Measurements from ENCODE around the gene GPR18. TPM values are rescaled to one million over a fixed set of nuclear protein-coding genes. Genes with fewer than 3 reads are reported as not detected.
A peak's percentile ranks its signal among the peaks of the same experiment; 100 is the strongest.

GPR18 gene
- polyA plus RNA-seq, 1 donor from 2014 or later, result 58.6 TPM

DNA sequence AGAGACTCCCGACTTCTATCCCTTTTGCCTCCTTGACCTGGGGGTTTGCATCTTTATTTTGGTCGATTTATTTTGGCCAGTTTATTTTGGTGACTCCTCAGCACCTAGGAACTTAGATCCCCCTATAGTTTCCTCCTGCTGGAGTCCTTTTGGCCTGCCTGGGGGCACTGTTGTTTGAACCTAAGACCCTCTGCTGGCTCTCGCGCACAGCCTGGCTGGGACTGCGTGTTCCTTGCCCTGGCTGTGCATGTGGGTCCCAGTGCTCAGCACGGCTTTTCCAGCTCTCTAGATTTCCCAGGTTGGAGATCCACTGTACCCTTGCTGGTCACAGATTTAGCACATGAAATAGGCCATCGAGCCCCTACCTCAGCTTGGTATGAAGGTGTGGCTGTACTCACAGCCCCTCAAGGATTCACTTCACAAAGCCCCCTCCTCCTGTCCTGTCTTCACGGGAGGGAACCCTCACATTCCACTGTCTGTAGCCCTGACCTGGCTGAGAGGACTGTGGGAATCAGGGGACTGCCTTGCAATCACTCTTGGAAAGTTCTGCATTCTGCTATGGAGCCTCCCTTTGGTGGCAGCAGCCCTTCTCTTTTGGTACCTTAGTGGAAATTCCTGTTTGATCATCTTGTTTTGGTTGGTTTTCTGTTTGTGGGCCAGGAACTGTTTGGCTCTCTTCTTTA is 49.2 kb downstream of the GPR18 start:
- Mint-ChIP-seq H3K4me1 (peaks cover 42 to 61% (median 53%) of the 10 kb centered on the region in 3 donors), H3K9me3 (peaks cover 0 to 2% (median 0%) of the 10 kb centered on the region in 3 donors), H3K27me3 (peaks cover 3% of the 10 kb centered on the region), H3K36me3 (peaks cover 10% of the 10 kb centered on the region), H3K27ac (peak overlapping the region in 1 of 3 donors; percentile 61), H3K4me3 (peak overlapping the region in 1 of 4 donors; percentile 25)

- Mint-ChIP-seq H3K4me1 (peaks cover 48 to 68% (median 59%) of the 10 kb centered on the region in 3 donors), H3K4me3 (peak overlapping the region in 1 of 4 donors; percentile 28), H3K9me3 (peaks cover 0 to 2% (median 0%) of the 10 kb centered on the region in 3 donors), H3K27ac (peak overlapping the region in 1 of 3 donors; percentile 94), H3K27me3 (peaks cover 3% of the 10 kb centered on the region), H3K36me3 (peaks cover 10% of the 10 kb centered on the region)
These were observed 50.0 kb downstream of the GPR18 start for GRCh38 chr13:99208185-99208584.

DNA sequence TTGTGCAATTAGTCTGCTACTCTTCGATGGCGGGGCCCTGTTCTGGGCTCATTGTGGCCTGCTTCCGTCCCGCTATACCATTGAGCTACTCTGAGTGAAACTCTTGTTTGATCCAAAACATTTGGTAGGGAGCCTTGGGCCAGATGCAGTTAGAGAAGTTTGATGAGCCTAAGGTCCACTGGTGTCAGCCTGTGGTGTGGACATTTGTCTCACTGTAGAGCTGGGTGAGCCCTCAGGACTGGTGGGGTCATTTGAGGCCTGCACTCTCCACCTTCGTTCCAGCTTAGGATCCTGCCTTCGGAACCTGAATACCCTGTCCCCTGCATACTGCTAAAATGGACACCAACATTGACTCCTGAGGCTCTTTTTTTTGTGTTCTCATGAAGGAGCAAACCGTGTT is 50.7 kb downstream of the GPR18 start:
- Mint-ChIP-seq H3K27me3 (peaks cover 3% of the 10 kb centered on the region), H3K9me3 (peaks cover 0 to 2% (median 0%) of the 10 kb centered on the region in 3 donors)

GRCh38 chr13:99206873-99207272 is 51.3 kb downstream of the GPR18 start:
- Mint-ChIP-seq H3K4me1 (peaks cover 53 to 72% (median 58%) of the 10 kb centered on the region in 3 donors), H3K4me3 (peak overlapping the region in 3 of 4 donors; percentile 57 to 73 (median 72)), H3K36me3 (peaks cover 7% of the 10 kb centered on the region), H3K9me3 (peaks cover 0 to 2% (median 0%) of the 10 kb centered on the region in 3 donors), H3K27ac (peak overlapping the region in 2 of 3 donors; percentile 68 to 94), H3K27me3 (peaks cover 3% of the 10 kb centered on the region)

More for the DNA sequence above, 50.7 kb downstream of the GPR18 start:
- H3K36me3 Mint-ChIP-seq, result peaks cover 10% of the 10 kb centered on the region
- H3K4me3 Mint-ChIP-seq, result peak overlapping the region in 1 of 4 donors; percentile 72
- peak overlapping the region in 1 of 3 donors; percentile 94 for H3K27ac Mint-ChIP-seq
- H3K4me1 Mint-ChIP-seq, result peaks cover 50 to 71% (median 58%) of the 10 kb centered on the region in 3 donors

DNA sequence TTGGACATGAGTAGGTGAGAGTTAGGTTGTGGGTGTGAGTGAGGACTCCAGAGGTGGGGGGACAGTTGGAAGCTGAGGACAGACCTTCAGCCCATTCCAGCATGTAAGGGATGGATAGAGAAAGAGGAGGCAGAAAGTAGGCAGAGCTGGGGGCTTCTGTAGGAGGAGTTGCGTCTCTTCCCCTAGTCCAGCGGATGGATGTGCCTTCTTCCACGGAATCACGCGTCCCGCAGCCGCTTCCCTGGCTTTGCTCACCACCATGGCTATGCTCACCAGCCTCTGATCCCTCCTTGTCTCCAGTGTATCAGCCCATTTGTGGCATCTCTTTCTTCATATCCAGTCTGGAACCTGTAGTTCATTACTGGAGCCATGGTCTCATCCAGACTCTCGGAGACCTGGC is 52.0 kb downstream of the GPR18 start:
- Mint-ChIP-seq H3K4me3 (peak overlapping the region in 2 of 4 donors; percentile 73 to 85), H3K36me3 (peaks cover 5% of the 10 kb centered on the region), H3K27me3 (peaks cover 3% of the 10 kb centered on the region), H3K4me1 (peaks cover 57 to 70% (median 59%) of the 10 kb centered on the region in 3 donors), H3K27ac (peak overlapping the region in 1 of 3 donors; percentile 94), H3K9me3 (peaks cover 0 to 2% (median 0%) of the 10 kb centered on the region in 3 donors)

DNA sequence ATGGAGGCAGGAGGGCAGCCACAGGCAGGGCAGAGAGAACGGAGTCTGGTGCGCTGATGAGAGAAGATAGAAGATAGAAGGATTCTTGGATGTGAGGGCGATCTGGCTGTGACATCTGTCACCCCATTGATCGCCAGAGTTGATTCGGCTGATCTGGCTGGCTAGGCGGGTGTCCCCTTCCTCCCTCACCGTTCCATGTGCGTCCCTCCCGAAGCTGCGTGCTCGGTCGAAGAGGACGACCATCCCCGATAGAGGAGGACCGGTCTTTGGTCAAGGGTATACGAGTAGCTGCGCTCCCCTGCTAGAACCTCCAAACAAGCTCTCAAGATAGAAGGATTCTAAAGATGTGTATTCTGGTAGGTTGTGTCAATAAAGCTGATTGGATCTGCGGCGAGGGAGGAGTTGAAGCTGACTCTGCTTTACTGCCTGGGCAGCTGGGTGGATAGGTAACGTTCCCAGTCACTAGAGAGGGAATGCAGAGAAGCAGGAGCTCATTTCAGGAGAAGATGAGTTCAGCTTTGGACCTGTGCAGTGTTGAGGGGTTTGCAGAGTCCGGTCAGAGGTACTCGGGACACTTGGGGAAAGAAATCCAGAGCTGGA is 52.5 kb downstream of the GPR18 start:
- peaks cover 3% of the 10 kb centered on the region for H3K27me3 Mint-ChIP-seq
- peaks cover 6% of the 10 kb centered on the region for H3K36me3 Mint-ChIP-seq
- peaks cover 0 to 2% (median 0%) of the 10 kb centered on the region in 3 donors for H3K9me3 Mint-ChIP-seq
- peak overlapping the region; percentile 27 to 98 (median 94) for H3K27ac Mint-ChIP-seq
- H3K4me1 Mint-ChIP-seq, result peaks cover 52 to 68% (median 61%) of the 10 kb centered on the region in 3 donors
- peak overlapping the region in 3 of 4 donors; percentile 84 to 87 (median 85) for H3K4me3 Mint-ChIP-seq

Other genes with a start within 250 kb of the GPR18 start
- gene UBAC2, start 57.5 kb downstream of the GPR18 start, polyA plus RNA-seq, result 88.0 TPM
- 494 TPM for gene GPR183, start 49.0 kb upstream of the GPR18 start, polyA plus RNA-seq
- gene TM9SF2, start 243.1 kb upstream of the GPR18 start, polyA plus RNA-seq, result 85.9 TPM

All from IgD-negative memory B cell (primary cell).